HEK293 (cell line): ENCODE measurements around the gene CATSPERD.

Experiments used
- CTCF ChIA-PET: fragments of 350-600 bp; formaldehyde crosslinking; extraction: SDS; loops from one replicate; lab custom pipeline; 2021; ENCODE audit warnings: antibody characterized with exemption; lab: Yijun Ruan, JAX
- POLR2A ChIA-PET: fragments of 300-600 bp; formaldehyde crosslinking; extraction: SDS; loops from one replicate; lab custom pipeline; 2020; ENCODE audit warnings: antibody characterized with exemption, inconsistent platforms; lab: Yijun Ruan, JAX
- H3K27ac ChIP-seq: fragments of 200-500 bp; sonication (Bioruptor generic); 2 replicates; pipeline ENCODE4 v1.5.1; 2014; ENCODE audit warnings: low read depth, low read length, control low read depth, inconsistent platforms; ENCODE audit errors: extremely low read depth
- H3K36me3 ChIP-seq, 2 experiments: fragments of 200-500 bp in 1 of 2; sonication (Bioruptor generic) in 1 of 2; 1 replicate in 1 of 2; 2 replicates in 1 of 2; pipeline ENCODE4 v1.5.1; 2014 to 2017; ENCODE audit warnings: inconsistent platforms in 2 of 2, low read length in 2 of 2; ENCODE audit not compliant: control insufficient read depth in 2 of 2, insufficient read depth in 1 of 2
- H3K4me1 ChIP-seq: fragments of 200-500 bp; sonication (Bioruptor generic); 2 replicates; pipeline ENCODE4 v1.5.1; 2014; ENCODE audit warnings: mild to moderate bottlenecking, low read length, inconsistent platforms; ENCODE audit not compliant: control insufficient read depth, insufficient read depth
- H3K4me3 ChIP-seq: 2 replicates; pipeline ENCODE4 v1.5.1; 2011; ENCODE audit warnings: low read depth, mild to moderate bottlenecking, control low read depth, low read length, moderate library complexity
- H3K9me3 ChIP-seq: fragments of 200-500 bp; sonication (Bioruptor generic); 2 replicates; pipeline ENCODE4 v1.5.1; 2014; ENCODE audit warnings: low read depth, low read length, inconsistent platforms; ENCODE audit not compliant: control insufficient read depth, insufficient read depth
- HOXA7 ChIP-seq: sonication (generic); formaldehyde crosslinking; IDR thresholded peaks from 2 replicates; pipeline ENCODE4 v1.8.1; 2022; ENCODE audit warnings: missing genetic modification reagents, borderline replicate concordance
- INSM2 ChIP-seq: fragments of 450-650 bp; formaldehyde crosslinking; IDR thresholded peaks from 2 replicates; pipeline ENCODE4 v1.5.1; 2016; ENCODE audit warnings: missing biosample characterization, missing genetic modification characterization
- KLF10 ChIP-seq: fragments of 450-650 bp; IDR thresholded peaks from 2 replicates; pipeline ENCODE4 v1.5.1; 2018; ENCODE audit warnings: missing biosample characterization, mild to moderate bottlenecking, missing genetic modification characterization
- KLF9 ChIP-seq: fragments of 450-650 bp; formaldehyde crosslinking; IDR thresholded peaks from 2 replicates; pipeline ENCODE4 v1.5.1; 2016; ENCODE audit warnings: missing biosample characterization, missing genetic modification characterization, low read depth
- MYNN ChIP-seq: fragments of 450-650 bp; formaldehyde crosslinking; IDR thresholded peaks from 2 replicates; pipeline ENCODE4 v1.5.1; 2016; ENCODE audit warnings: missing biosample characterization, missing genetic modification characterization, borderline replicate concordance
- PATZ1 ChIP-seq: fragments of 450-650 bp; formaldehyde crosslinking; IDR thresholded peaks from 2 replicates; pipeline ENCODE4 v1.5.1; 2016; ENCODE audit warnings: missing biosample characterization, missing genetic modification characterization
- TRIM28 ChIP-seq: IDR thresholded peaks from 2 replicates; pipeline ENCODE4 v1.6.1; 2011; ENCODE audit warnings: low read length, control low read depth, borderline replicate concordance
- TSHZ1 ChIP-seq: fragments of 450-650 bp; formaldehyde crosslinking; IDR thresholded peaks from 2 replicates; pipeline ENCODE4 v1.5.1; 2016; ENCODE audit warnings: missing biosample characterization, missing genetic modification characterization, borderline replicate concordance
- ZBTB44 ChIP-seq: fragments of 450-650 bp; IDR thresholded peaks from 2 replicates; pipeline ENCODE4 v1.5.1; 2018; ENCODE audit warnings: missing biosample characterization, mild to moderate bottlenecking, missing genetic modification characterization
- ZBTB8A ChIP-seq: fragments of 450-650 bp; formaldehyde crosslinking; IDR thresholded peaks from 2 replicates; pipeline ENCODE4 v1.5.1; 2016; ENCODE audit warnings: missing biosample characterization, missing genetic modification characterization
- ZNF132 ChIP-seq: fragments of 450-650 bp; formaldehyde crosslinking; IDR thresholded peaks from 2 replicates; pipeline ENCODE4 v1.5.1; 2017; ENCODE audit warnings: missing biosample characterization, missing genetic modification characterization, borderline replicate concordance
- ZNF146 ChIP-seq: fragments of 450-650 bp; formaldehyde crosslinking; IDR thresholded peaks from 2 replicates; pipeline ENCODE4 v1.5.1; 2016; ENCODE audit warnings: missing biosample characterization, missing genetic modification characterization
- ZNF18 ChIP-seq: fragments of 450-650 bp; formaldehyde crosslinking; IDR thresholded peaks from 2 replicates; pipeline ENCODE4 v1.5.1; 2016; ENCODE audit warnings: missing biosample characterization, missing genetic modification characterization
- ZNF24 ChIP-seq: fragments of 450-650 bp; formaldehyde crosslinking; IDR thresholded peaks from 2 replicates; pipeline ENCODE4 v1.5.1; 2016; ENCODE audit warnings: missing biosample characterization, missing genetic modification characterization
- ZNF341 ChIP-seq: fragments of 450-650 bp; formaldehyde crosslinking; IDR thresholded peaks from 2 replicates; pipeline ENCODE4; 2016; ENCODE audit warnings: low read depth, missing biosample characterization, missing genetic modification characterization
- ZNF394 ChIP-seq: fragments of 450-650 bp; formaldehyde crosslinking; IDR thresholded peaks from 2 replicates; pipeline ENCODE4 v1.5.1; 2016; ENCODE audit warnings: missing biosample characterization, missing genetic modification characterization, mild to moderate bottlenecking, moderate library complexity, borderline replicate concordance
- ZNF555 ChIP-seq: fragments of 450-650 bp; formaldehyde crosslinking; conservative IDR thresholded peaks from 2 replicates; pipeline ENCODE4 v1.5.1; 2017; ENCODE audit warnings: missing biosample characterization, mild to moderate bottlenecking, missing genetic modification characterization, inconsistent platforms
- ZNF561 ChIP-seq: fragments of 450-650 bp; IDR thresholded peaks from 2 replicates; pipeline ENCODE4 v1.5.1; 2018; ENCODE audit warnings: missing biosample characterization, missing genetic modification characterization, borderline replicate concordance
- ZNF600 ChIP-seq: fragments of 450-650 bp; formaldehyde crosslinking; IDR thresholded peaks from 2 replicates; pipeline ENCODE4 v1.5.1; 2016; ENCODE audit warnings: missing biosample characterization, missing genetic modification characterization
- ZNF624 ChIP-seq: fragments of 450-650 bp; formaldehyde crosslinking; IDR thresholded peaks from 2 replicates; pipeline ENCODE4 v1.5.1; 2017; ENCODE audit warnings: missing biosample characterization, missing genetic modification characterization
- ZNF658 ChIP-seq: fragments of 450-650 bp; formaldehyde crosslinking; IDR thresholded peaks from 2 replicates; pipeline ENCODE4; 2016; ENCODE audit warnings: missing biosample characterization, missing genetic modification characterization
- ZNF692 ChIP-seq: fragments of 450-650 bp; formaldehyde crosslinking; IDR thresholded peaks from 2 replicates; pipeline ENCODE4 v1.5.1; 2016; ENCODE audit warnings: missing biosample characterization, missing genetic modification characterization
- ZNF707 ChIP-seq: fragments of 450-650 bp; formaldehyde crosslinking; IDR thresholded peaks from 2 replicates; pipeline ENCODE4 v1.5.1; 2016; ENCODE audit warnings: missing biosample characterization, missing genetic modification characterization
- ZNF791 ChIP-seq: fragments of 450-650 bp; formaldehyde crosslinking; IDR thresholded peaks from 2 replicates; pipeline ENCODE4 v1.5.1; 2016; ENCODE audit warnings: missing biosample characterization, missing genetic modification characterization

The CATSPERD gene

GRCh38 chr19:5805462-5806132, 85.2 kb downstream of the CATSPERD start:
- CTCF ChIA-PET, result interaction anchor here (0.6 to 1.6 kb wide), 4 partner anchors 17 to 88 kb away, joined by 3 to 8 read pairs (median 6); no protein-coding TSS in a partner anchor
- no peaks in the 10 kb centered on the region for H3K36me3 ChIP-seq
- H3K4me3 ChIP-seq, result peak overlapping the region; percentile 26
- POLR2A ChIA-PET, result no interaction called here
- peaks cover 3% of the 10 kb centered on the region; the same call in 1 of the 2 replicates for H3K4me1 ChIP-seq
- no peak overlapping the region for H3K27ac ChIP-seq
- H3K9me3 ChIP-seq, result no peaks in the 10 kb centered on the region
- TF ChIP-seq ZNF24 (tag by site-specific recombination), result no peak
- no peak for TF ChIP-seq TRIM28
- peak; percentile 82; the same call in 1 of the 2 replicates for TF ChIP-seq ZNF561
- no peak for TF ChIP-seq ZNF791 (tag by site-specific recombination)
- peak; percentile 83 for TF ChIP-seq PATZ1 (tag by site-specific recombination)
- no peak for TF ChIP-seq ZNF624 (tag by site-specific recombination)
- TF ChIP-seq ZBTB44, result no peak
- TF ChIP-seq ZNF555 (tag by site-specific recombination), result no peak
- TF ChIP-seq TSHZ1, result no peak
- peak; percentile 24; the same call in 1 of the 2 replicates for TF ChIP-seq ZNF394 (tag by site-specific recombination)
- TF ChIP-seq INSM2 (tag by site-specific recombination), result no peak
- TF ChIP-seq ZNF707 (tag by site-specific recombination), result no peak
- no peak for TF ChIP-seq ZNF18 (tag by site-specific recombination)
- no peak for TF ChIP-seq ZNF658 (tag by site-specific recombination)
- no peak for TF ChIP-seq MYNN
- no peak for TF ChIP-seq ZNF146 (tag by site-specific recombination)
- TF ChIP-seq ZNF132 (tag by site-specific recombination), result no peak
- TF ChIP-seq ZBTB8A (tag by site-specific recombination), result peak; percentile 68
- TF ChIP-seq ZNF692 (tag by site-specific recombination), result peak; percentile 42; the same call in 1 of the 2 replicates
- no peak; the same call in 1 of the 2 replicates for TF ChIP-seq KLF9 (tag by site-specific recombination)
- TF ChIP-seq HOXA7 (CRISPR knock-in tag), result no peak
- TF ChIP-seq ZNF600 (tag by site-specific recombination), result no peak
- TF ChIP-seq ZNF341, result peak; percentile 97
- peak; percentile 61; the same call in 1 of the 2 replicates for TF ChIP-seq KLF10
